Endothelial cell of umbilical vein (primary cell): ENCODE results near the gene GPANK1.

Source experiments
- EZH2 ChIP-seq: IDR thresholded peaks from 2 replicates; pipeline ENCODE4 v1.6.1; 2012; ENCODE audit warnings: borderline replicate concordance, low read depth, mild to moderate bottlenecking, moderate library complexity, low read length, inconsistent platforms; ENCODE audit not compliant: severe bottlenecking
- TF ChIP-seq, protein P1 (sequence below), 2 donors: IDR thresholded peaks; 1 replicate in 1 of 2; 2 replicates in 1 of 2; pipeline ENCODE4 v1.5.1; 2011; ENCODE audit warnings: low read length in 2 of 2, mild to moderate bottlenecking in 2 of 2, moderate library complexity in 2 of 2, control low read depth in 1 of 2, inconsistent platforms in 1 of 2, low read depth in 1 of 2; ENCODE audit not compliant: insufficient read depth in 1 of 2; ENCODE audit errors: extremely low read depth in 1 of 2

GRCh38 chr6:31711233-31711632 lies 46.4 kb upstream of the GPANK1 start:
- TF ChIP-seq, protein P1, sequence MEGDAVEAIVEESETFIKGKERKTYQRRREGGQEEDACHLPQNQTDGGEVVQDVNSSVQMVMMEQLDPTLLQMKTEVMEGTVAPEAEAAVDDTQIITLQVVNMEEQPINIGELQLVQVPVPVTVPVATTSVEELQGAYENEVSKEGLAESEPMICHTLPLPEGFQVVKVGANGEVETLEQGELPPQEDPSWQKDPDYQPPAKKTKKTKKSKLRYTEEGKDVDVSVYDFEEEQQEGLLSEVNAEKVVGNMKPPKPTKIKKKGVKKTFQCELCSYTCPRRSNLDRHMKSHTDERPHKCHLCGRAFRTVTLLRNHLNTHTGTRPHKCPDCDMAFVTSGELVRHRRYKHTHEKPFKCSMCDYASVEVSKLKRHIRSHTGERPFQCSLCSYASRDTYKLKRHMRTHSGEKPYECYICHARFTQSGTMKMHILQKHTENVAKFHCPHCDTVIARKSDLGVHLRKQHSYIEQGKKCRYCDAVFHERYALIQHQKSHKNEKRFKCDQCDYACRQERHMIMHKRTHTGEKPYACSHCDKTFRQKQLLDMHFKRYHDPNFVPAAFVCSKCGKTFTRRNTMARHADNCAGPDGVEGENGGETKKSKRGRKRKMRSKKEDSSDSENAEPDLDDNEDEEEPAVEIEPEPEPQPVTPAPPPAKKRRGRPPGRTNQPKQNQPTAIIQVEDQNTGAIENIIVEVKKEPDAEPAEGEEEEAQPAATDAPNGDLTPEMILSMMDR (IDR thresholded peaks at IDR 0.05; ENCODE audit: extremely low read depth in 1 of 2, insufficient read depth in 1 of 2, low read depth in 1 of 2, low read length in 2 of 2) = no peak
- TF ChIP-seq EZH2 = no peak
